ENCODE measurements around the gene CRACR2A.

The CRACR2A gene

DNA sequence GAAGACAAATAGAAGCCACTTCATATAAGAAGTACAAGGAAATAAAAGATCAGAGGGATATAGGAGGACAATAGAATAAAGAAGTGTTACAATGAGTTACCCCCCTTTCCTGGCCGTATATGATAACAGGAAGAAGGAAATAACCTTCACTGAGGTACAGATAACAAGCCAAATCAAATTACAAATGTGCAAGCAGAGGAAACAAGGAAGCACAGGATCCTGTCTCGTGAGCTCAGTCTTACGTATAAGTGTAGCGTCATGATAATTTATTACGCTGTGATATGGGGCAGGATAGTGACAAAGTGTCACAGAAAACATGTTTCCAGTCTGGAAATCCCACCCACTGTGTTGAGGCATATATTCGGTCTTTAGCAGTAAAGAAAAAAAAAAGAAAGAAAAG is 26.5 kb downstream of the CRACR2A start:
- DNase-seq (ENCODE audit: low read depth in 2 of 2), result no peak

DNA sequence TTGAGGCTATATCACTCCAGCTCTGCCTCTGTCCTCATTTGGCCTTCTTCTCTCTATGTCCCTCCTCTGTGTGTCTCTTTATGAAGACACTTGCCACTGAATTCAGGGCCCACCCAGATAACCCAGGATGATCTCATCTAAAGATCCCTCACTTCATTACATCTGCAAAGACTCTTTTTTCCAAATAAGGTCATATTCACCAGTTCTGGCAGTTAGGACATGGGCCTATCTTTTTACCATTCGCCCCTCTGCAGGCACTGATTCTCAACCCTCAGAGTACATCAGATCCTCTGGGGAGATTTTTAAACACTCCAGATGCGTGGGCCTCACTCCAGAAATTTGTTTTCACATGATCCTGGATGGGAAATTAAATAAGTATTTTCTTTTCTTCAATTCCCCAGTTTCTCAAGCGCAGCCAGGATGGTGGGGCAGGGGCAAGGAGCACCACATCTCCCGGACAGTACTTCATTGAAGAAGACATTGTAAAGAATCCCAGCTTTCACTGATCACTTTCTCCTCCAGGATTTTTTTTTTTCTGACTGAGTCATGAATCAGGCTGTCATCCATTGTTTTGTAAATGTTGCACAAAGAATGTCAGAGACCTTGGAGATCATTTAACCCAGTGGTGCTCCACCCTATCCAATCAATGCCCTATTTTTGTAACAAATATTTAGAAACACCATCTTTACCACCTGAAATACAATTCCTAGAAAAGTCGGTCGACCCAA is 27.4 kb downstream of the CRACR2A start:
- no peak for DNase-seq (ENCODE audit: low read depth in 2 of 2)

DNA sequence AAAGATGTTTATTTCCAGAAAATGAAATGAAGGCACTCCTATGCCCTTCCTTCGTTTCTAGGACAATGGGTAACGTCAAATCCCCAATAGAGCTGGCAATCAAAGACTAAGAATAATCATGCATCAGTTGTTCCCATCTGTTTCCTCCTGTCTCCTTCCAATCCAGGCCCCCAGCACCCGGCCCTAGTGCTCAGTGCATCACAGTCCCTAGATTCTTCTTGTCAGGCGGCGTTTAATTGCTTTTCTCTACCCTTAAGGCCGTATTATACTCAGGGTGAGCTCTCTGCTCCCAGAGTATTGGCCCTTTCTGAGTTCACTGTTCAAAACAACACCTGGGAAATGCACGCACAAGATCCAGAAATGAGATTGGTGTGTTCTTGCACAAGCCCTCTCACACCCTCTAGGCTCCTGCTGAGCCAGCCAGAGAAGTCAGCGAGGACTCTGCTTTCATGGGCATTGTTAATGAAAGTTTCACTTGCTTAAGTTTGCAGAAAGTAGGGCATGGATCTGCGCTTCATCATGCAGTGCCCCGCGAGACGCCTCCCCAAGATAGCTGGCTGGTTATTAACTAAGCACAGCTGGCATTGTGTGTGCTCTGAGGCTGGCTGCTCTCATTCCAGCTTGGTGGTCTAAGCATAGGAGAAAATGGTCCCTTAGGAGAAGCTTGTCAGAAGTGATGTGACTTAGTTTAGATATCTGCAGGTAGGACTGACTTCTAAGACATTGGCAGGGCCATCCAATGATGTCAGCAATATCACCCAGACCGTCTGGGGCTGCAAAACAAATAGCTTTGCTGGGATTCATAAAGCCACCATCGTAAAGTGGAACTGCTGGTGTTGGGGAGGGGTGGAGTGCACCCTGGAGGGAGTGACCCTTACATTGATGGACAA is 28.7 kb downstream of the CRACR2A start:
- DNase-seq (ENCODE audit: low read depth in 2 of 2), result no peak

DNA sequence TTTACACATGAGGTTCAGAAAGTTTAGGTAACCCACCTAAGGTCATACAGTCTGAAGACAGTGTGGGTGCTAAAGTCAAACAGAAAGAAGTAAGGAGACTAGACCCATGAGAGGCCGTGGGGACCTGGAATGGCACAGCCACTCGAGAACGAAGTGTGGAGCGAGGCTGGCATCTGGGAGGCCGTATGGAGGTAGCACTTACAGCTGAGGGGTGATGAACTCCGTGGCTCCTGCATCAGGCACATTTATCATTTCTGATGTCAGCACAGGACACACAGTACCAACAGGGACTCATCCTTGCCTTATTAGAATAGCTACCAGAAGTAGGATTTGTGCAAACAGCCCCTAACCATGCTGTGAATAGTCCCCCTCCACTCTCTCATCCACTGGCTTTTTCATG is 30.5 kb downstream of the CRACR2A start:
- DNase-seq (ENCODE audit: low read depth in 2 of 2), result no peak

DNA sequence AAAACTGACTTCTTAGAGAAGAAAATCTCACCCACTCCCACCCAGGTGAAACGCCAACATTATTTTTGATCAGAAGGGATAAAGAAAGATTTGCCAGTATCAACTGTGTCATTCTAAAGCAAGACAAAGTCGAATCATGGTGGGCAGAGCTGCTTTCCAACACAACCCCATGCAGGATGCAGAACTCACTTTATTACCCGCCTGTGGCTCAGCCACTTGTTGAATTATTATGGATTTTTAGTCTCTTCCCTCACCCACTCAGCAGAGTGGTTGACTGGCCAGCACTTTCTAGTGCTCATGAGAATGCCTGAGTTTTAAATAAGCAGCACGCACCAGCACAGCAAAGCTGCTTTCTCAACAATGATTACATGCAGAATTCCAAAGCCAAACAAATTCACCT is 32.1 kb downstream of the CRACR2A start:
- DNase-seq (ENCODE audit: low read depth in 2 of 2), result no peak

DNA sequence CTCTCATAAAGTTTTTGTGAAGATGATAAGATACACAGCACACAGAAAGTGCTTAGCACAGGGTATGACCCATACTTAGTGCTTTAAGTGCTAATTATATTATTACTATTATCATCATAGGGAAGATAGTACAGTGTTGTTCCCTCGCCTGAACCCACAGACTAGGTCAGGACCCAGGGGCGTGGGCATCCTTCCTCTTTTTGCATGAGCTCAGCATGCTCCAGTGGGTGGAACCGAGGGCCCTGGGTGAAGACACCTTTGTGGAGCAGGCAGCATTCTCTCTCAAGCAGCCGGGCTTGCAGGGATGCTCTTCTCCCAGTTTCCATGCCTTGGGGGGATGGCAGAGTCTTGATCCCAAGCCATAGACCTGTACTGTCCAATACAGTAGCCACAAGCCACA is 34.8 kb downstream of the CRACR2A start:
- DNase-seq (ENCODE audit: low read depth in 2 of 2), result no peak

DNA sequence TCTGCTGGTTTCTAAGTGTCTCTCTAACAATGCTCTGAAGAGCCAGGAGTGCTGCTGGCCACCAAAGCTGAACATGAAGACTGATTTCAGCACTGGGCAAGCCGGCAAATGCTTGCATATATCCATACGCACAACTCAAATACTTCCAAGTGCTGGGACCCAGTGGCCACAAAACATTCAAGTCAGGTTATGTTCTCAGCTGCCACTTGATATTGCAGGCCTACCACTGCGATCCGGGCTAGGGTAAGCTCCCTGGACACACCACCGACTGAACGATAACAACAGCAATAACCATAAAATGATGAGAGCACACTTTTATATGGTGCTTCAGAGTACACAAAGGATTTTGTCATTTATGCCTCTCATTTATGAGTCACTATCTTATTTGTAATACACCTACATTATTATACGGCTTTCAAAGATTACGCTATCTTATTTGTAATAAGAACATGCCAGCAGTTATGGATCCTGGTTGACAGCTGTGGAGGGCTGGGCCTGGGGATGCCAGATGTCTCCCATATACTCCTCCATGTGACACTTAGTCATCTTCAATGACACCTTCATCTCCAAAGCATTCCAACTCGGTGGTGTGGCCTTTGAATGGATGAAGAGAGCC is 35.5 kb downstream of the CRACR2A start:
- no peak for DNase-seq (ENCODE audit: low read depth in 2 of 2)

DNA sequence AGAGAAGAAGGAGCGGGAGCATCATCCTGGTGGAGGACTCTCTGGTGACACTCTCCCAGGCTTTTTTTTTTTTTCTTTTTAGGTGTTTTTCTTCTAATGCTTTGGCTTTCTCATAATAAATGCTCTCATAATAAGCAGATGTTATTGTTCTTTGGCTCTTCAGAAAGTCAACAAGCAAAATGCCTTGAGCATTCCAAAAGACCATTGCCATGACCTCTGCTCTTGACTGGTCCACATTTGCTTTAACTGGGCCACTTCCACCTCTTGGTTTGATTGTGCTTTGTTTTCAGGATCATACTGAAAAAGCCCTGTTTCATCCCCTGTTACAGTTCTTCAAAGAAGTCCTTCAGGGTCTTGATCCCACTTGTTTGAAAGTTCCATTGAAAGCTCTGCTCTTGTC is 36.9 kb downstream of the CRACR2A start:
- DNase-seq (ENCODE audit: low read depth in 2 of 2), result no peak

DNA sequence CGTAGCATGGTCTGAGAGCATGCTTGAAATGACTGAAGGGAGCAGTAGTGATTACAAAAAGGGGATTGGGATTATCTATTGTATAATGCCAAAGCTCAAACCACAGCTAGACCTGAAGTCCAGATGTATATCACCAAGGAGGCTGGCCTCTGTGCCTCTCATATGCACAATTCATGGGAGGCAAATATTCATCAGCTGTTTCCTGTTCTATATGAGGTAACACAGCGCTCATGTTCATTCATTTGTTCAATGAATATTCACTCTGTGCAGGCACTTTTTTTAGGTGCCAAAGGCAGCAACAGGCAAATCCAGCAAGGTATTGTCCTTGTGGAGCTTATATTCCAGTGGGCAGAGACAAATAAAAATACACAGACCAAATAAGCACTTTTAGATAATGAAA is 39.0 kb downstream of the CRACR2A start:
- DNase-seq (ENCODE audit: low read depth in 2 of 2), result no peak

DNA sequence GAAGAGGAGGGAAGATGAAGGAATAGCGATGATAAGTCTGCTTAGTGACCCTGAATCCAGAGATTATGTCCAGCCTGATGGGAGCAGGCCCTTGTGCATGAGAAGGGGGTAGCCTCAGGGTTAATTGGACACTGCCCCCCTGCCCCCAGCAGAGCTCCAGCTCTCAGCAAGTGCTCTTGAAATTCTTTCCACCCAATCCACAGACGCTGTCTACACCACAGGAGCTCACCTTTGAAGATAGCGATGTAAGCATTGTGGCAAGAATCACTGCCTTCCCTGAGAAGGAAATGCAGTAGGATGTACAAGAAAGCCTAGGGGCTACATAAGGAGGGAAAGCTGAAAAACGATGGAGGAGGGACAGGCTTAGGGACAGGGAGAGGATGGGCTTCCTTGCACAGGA is 39.4 kb downstream of the CRACR2A start:
- DNase-seq (ENCODE audit: low read depth in 2 of 2), result no peak

DNA sequence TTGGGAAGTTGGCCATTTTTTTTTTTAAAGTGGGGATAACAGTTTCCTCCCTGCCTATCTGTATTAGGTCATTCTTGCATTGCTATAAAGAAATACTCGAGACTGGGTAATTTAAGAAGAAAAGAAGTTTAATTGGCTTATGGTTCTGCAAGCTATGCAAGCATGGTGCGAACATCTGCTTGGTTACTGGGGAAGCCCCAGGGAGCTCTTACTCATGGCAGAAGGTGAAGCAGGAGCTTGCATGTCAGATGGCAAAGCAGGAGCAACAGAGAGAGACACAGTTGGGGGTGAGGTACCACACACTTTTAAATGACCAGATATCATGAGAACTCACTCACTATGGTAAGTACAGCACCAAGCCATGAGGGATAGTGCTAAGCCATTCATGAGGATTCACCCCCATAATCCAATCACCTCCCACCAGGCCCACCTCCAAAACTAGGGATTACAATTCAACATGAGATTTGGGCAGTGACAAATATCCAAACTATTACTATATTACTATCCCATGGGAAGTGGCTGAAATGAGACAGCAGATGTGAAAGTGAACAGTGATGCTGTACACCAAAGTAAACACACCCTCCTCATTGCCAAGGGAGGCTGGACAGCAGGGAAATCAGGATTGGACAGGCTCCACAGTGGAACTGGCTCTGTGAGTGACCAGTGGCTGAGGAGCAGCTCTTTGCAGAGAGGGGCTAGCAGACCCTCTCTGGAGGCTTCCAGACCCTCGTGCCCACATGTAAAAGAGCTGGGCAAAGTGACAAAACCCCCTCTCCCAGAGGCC is 40.5 kb downstream of the CRACR2A start:
- no peak for DNase-seq (ENCODE audit: low read depth in 2 of 2)

DNA sequence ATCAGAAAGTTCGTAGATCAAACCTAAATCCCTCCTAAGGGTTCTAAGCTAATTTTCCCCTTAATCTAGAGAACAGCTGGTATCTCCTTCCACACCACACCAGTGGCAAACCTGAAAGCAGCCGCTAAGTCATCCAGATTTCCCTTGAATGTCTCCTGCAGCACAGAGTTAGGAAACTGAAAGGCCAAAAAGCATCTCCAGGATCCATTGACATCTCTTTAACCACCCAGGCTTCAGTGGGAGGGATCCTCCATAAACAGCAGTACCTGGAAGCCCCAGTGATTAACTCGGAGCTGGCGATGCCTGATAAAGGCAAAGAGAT is 47.6 kb downstream of the CRACR2A start:
- DNase-seq (ENCODE audit: low read depth in 2 of 2), result no peak

DNA sequence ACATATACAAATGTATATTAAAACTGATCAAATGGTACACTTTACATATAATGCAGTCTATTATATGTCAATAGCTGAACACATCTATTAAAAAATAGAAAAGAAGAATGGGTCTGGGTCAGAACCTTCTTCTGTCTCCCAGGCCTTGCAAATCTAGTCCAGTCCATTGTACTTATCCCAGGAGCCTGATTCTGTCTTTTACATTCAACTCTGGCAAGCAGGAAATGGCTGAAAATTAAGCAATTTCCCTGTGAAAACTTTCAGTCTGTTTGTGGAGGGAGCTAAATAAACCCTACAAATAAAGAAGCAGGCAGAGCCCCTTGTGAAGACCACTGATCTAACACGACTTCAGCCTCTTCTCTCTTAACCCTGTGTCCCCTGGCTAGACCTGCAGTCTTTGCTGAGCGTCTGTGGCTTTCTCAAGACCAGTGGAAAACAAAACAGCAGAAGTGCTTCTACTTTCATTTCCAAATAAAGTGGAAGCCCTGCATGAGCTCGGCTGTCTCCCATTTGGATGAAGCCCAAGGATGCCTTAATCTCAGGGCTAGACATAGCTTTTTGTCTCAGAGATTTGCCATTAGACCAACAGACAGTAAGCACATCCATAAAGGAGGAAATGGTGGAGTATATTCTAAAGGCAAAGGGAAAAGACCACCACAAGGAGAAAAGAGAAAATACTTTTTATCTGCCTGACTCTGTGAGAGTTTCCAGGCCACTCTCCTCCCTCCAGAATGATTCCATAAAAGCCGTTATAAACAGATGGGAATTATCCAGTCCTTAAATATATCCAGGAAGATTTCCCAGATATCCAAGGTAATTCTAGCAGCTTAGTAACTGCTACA is 48.2 kb downstream of the CRACR2A start:
- DNase-seq (ENCODE audit: low read depth in 2 of 2), result no peak

DNA sequence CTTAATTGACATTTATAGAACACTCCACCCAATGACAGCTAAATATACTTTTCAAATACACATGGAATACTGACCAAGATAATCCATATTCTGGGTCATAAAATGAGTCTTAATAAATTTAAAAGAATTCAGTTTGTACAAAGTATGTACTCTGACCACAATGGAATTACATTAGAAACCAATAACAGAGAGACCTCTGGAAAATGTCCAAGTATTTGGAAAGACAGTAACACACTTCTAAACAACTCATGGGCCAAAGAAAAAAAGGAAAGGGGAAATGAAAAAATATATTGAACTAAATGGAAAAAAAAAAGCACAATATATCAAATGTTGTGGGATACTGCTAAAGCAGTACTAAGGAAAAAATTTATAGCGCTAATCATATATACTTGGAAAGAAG is 52.0 kb downstream of the CRACR2A start:
- DNase-seq (ENCODE audit: low read depth in 2 of 2), result no peak

DNA sequence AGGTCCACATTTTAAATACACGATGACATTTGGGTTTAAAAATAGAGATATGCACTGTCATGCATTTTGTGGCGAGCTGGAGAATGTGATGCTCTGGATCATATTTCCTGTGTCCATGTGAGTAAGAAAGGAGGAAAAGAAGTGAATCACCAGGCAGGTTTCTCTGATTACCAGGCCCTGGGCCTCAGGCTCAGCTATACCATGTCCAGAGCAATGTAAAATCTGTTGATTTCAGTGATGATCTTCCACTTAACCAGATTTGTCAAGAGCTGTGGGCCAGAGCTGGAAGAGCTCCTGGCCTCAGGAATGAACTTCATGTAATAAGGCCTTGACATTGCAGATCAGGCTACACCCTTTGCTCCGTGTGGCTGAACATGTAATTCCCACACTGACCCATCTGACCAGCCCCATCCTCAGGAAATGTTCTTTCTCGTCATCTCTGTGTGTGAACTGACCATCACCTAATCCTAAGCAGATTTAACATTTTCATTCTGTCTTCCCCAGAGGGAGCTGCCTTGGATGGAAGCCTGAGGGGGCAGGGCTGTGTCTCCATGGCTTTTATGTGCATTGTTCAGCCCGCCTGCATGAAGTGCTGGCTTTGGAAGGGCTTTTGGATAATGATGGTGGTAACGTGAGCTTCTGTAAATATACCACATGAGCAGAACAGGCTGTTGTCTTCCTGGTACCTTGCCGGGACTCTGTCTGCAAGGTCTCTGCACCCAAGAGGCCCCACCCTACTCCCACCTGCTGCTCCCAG is 54.5 kb downstream of the CRACR2A start:
- no peak for DNase-seq (ENCODE audit: low read depth in 2 of 2)

DNA sequence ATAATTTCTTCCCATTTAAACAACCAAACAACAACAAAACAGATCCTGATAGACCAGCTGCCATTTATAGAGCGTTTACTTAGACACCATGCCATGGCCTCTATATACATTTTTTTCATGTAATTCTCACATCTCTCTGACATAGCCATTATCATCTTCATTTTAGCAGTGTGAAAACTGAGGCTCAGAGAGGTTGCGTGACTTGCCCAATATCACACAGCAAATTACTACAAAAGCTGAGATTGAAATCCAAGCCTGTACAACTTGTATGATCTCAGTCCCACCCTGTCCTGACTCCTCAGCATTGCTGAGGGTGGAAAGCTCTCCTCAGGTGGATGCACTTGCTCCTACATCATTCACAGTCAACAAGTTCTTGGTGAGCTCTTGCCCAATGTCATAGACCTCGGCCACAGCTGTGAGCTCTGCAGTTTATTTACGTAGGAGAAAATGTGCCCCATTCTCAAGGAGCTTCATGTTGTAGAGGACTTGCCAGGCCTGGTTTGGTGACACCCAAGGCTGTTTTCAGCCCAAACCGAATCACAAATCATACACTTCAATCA is 55.5 kb downstream of the CRACR2A start:
- no peak for DNase-seq (ENCODE audit: low read depth in 2 of 2)

DNA sequence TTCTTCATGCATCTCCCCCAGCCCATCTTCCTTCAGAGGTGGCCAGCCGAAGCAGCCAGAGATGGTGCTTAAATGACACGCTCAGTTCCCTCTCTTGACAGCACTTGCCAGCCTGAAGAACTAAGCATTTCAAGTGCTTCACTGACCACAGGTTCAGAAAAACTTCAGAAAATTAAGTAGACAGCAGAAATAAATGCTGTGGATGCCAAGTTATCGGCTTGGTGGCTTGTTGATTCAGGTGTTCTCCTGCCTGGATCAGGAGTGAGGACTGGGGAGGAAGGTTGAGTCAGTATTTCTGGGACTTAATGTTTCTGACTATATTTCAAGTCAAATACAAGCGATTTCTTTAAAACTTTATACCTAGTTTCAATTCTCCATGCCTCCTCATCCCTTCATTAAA is 58.2 kb downstream of the CRACR2A start:
- no peak for DNase-seq (ENCODE audit: low read depth in 2 of 2)

DNA sequence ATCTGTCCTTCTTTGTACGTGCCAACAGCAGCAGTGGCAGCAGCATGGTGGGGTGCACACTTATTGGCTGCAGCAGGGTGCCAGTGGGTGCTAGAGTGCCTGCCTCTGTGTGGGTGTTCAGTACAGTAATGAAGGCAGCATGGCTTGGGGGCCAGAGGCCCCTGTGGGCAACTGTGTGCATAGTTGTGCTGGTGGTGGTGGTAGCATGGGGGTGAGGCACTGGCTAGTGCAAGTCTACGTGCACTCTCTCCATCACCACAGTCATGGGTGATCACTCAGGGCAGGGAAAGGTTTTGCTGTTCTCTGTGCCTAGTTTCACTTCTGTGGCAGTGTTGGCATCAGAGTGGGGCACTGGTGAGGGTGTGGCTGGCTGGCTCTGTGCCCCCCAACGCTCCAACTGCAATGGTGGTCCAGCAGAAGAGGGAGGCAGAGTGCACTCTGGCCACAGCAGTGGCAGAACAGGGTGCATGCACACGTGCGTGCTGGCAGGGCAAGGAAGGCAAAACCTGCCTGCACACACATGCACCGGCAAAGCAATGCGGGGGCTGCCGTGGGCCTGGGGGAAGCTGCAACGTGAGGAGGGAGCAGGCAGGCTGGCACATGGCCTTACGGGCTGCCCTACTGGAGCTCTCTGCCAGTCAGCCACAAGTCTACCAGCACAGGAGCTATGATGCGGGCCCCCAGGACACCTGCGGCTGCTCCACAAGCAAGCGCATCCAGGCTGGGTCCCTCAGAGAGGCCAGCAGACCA is 60.1 kb downstream of the CRACR2A start:
- DNase-seq (ENCODE audit: low read depth in 2 of 2), result no peak

DNA sequence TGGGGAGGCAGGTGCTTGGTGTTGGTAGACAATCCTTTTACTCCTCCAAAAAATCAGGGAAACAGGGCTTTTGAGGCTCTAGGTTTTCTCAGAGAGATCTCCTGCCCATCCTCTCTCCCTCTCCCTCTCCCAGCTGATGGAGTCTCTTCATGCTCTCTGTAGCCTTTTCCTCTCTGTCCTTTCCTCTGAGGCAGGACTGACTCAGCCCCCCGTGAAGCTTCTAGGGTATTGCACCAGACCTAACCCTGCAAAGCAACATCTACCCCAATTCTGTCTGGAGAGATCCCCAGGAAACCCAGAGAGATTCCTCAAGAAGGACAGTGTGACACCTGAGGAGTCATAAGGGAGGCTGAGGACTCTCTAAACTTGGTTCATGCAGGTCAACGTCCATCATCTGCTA is 66.4 kb downstream of the CRACR2A start:
- no peak for DNase-seq (ENCODE audit: low read depth in 2 of 2)

DNA sequence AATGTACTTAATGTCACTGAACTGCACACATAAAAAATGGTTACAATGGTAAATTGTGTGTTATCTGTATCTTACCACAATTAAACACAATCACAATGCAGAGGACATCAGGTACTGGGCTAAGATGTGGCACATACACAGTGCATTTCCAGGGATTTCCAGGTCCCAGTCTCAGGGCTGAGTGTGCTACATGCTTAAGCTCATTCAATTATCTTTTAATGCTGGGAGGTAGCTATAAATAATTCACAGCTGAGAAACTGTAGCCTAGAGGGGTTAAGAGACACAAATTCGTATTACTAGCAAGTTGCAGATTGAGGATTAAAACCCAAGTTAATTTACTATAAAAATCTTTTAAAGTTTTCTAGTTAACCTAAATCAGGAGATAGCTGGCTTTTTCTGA is 67.1 kb downstream of the CRACR2A start:
- DNase-seq (ENCODE audit: low read depth in 2 of 2), result no peak

Measured in activated CD8-positive, alpha-beta memory T cell treated with anti-CD3 and anti-CD28 coated beads for 4 hours (primary cell).